IPS-20b (cell line): Measurements from ENCODE around the gene TTC28.
"Not testable (repeated sequence)": the region's sequence is repeated elsewhere in the genome, so short reads cannot be mapped to it uniquely, and the experiment has no call there.

Source experiments
- H3K27ac ChIP-seq: one replicate; pipeline ENCODE4 v1.5.1; 2013; ENCODE audit warnings: low read length
- H3K27me3 ChIP-seq: 2 replicates; pipeline ENCODE4 v1.6.1; 2013; ENCODE audit warnings: mild to moderate bottlenecking, low read length, inconsistent platforms; ENCODE audit not compliant: insufficient read depth
- H3K36me3 ChIP-seq: 2 replicates; pipeline ENCODE4 v1.6.1; 2013; ENCODE audit warnings: low read depth, mild to moderate bottlenecking, inconsistent platforms, low read length, moderate library complexity; ENCODE audit not compliant: insufficient read depth
- H3K4me1 ChIP-seq: 2 replicates; pipeline ENCODE4 v1.6.1; 2013; ENCODE audit warnings: mild to moderate bottlenecking, control low read depth, inconsistent platforms, low read length, moderate library complexity; ENCODE audit not compliant: insufficient read depth
- H3K4me3 ChIP-seq: 2 replicates; pipeline ENCODE4 v1.5.1; 2013; ENCODE audit warnings: mild to moderate bottlenecking, low read length, inconsistent platforms
- H3K9ac ChIP-seq: 2 replicates; pipeline ENCODE4 v1.6.1; 2013; ENCODE audit warnings: low read depth, mild to moderate bottlenecking, inconsistent platforms, low read length, moderate library complexity
- H3K9me3 ChIP-seq: 2 replicates; pipeline ENCODE4 v1.6.1; 2013; ENCODE audit warnings: mild to moderate bottlenecking, low read depth, low read length, inconsistent platforms; ENCODE audit not compliant: insufficient read depth

TTC28 gene

GRCh38 chr22:28679611-28680287, at the start of gene TTC28:
Gene TTC28, minus strand, starts transcription at chr22:28679840. Its CDS starts 117 bp downstream, at chr22:28679723.
- Histone ChIP-seq H3K9ac (peak within 1 kb of the TSS; percentile 66), H3K4me3 (peak within 1 kb of the TSS; percentile 84)
- not testable (repeated sequence) for H3K4me1 ChIP-seq, H3K27me3 ChIP-seq, H3K36me3 ChIP-seq, H3K9me3 ChIP-seq, H3K27ac ChIP-seq

GRCh38 chr22:28728621-28729313, 49.1 kb upstream of the TTC28 start:
- Histone ChIP-seq H3K9me3 (no peaks in the 10 kb centered on the region), H3K36me3 (peaks cover 56% of the 10 kb centered on the region), H3K4me3 (no peak overlapping the region), H3K27ac (no peak overlapping the region), H3K27me3 (no peaks in the 10 kb centered on the region), H3K9ac (no peak overlapping the region), H3K4me1 (no peaks in the 10 kb centered on the region)

DNA sequence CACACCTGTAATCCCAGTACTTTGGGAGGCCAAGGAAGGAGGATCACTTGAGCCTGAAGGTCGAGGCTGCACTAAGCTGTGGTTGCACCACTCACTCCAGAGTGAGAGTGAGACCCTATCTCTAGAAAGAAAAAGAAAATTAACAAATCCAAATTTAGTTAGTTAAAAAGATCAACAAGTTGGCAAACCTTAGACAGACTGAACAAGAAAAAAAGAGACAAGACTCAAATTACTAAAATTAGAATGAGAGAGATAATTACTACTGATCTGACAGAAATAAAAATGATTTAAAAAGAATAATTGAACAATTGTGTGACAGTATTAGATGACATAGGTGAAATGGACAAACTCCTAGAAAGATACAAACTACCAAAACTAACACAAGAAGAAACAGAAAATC, 48.4 kb upstream of the TTC28 start:
- no peaks in the 10 kb centered on the region for H3K4me1 ChIP-seq
- H3K27ac ChIP-seq, result no peak overlapping the region
- no peaks in the 10 kb centered on the region for H3K27me3 ChIP-seq
- no peaks in the 10 kb centered on the region for H3K9me3 ChIP-seq
- no peak overlapping the region for H3K4me3 ChIP-seq
- peaks cover 52% of the 10 kb centered on the region for H3K36me3 ChIP-seq
- H3K9ac ChIP-seq, result no peak overlapping the region

DNA sequence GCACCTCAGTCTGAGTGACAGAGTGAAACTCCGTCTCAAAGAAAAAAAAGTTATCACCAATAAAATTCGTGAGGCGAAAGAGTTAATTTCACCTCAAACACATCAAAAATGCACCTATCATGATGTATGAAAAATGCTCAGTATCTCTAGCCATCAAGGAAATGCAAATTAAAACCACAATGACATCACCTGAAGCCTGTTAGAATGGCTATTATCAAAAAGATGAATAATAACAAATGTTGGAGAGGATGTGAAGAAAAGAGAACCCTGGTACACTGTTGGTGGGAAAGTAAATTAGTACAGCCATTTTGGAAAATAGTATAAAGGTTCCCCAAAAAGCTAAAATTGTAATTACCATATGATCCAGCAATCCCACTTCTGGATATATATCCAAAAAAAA, 38.4 kb upstream of the TTC28 start:
- Histone ChIP-seq H3K36me3 (peaks cover 46% of the 10 kb centered on the region), H3K9me3 (no peaks in the 10 kb centered on the region), H3K27me3 (no peaks in the 10 kb centered on the region), H3K27ac (no peak overlapping the region), H3K4me1 (no peaks in the 10 kb centered on the region), H3K9ac (no peak overlapping the region), H3K4me3 (no peak overlapping the region)

DNA sequence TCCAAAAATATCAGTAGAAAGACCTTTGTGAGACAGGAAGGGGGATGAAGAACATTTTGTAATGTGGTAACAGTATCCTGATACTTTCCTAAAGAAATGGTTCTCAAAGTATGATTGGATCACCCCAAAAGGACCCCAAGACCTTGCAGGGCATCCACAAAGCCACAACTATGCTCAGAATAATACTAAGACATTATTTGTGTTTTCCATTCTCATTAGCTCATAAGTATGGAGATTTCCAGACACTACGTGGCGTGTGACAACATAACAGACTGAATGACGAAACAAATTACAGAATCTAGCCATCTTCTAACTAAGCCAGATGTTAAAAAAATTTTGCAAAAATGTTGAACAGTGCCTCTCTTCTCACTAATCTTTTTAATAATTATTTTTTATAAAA, 37.0 kb upstream of the TTC28 start:
- Histone ChIP-seq H3K4me3 (no peak overlapping the region), H3K36me3 (peaks cover 52% of the 10 kb centered on the region), H3K9ac (no peak overlapping the region)

DNA sequence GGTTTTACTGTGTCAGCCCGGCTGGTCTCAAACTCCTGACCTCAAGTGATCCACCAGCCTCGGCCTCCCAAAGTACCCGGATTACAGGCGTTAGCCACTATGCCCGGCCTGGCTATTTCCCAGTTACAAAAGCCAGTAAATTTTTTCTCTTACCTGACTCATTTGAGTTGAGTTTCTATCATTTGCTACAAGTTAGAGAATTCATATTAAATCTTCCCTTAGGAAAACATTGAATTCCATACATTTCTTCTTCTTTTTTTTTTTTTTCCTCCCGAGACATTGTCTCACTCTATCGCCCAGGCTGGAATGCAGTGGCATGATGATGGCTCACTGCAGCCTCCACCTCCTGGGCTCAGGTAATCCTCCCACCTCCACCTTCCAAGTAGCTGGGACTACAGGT, 36.0 kb upstream of the TTC28 start:
- no peaks in the 10 kb centered on the region for H3K27me3 ChIP-seq

More for the DNA sequence above, 37.0 kb upstream of the TTC28 start:
- Histone ChIP-seq H3K27me3 (no peaks in the 10 kb centered on the region), H3K9me3 (no peaks in the 10 kb centered on the region), H3K4me1 (no peaks in the 10 kb centered on the region; the same call in 1 of the 2 replicates), H3K27ac (no peak overlapping the region)

DNA sequence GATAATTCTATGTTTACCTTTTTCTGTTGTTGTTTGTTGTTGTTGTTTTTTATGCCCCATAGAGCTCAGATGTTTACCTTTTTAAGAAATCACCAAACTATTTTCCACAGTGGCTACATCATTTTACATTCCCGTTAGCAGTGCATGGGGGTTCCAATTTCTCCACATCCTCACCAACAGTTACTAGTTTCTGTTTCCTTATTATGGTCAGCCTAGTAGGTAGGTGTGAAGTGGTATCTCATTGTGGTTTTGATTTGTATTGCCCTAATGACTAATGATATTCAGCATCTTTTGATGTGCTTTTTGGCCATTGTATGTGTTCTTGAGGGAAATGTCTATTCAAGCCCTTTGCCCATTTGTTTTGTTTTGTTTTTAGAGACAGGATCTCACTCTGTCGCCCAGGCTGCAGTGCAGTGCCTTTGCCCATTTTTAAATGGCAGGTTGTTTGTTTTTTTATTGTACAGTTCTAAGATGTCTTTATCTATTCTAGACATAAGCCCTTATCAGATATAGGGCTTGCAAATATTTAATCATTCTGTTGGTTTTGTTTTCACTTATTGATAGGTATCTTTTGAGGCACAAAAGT, 34.5 kb upstream of the TTC28 start:
- Histone ChIP-seq H3K36me3 (peaks cover 63% of the 10 kb centered on the region), H3K27ac (no peak overlapping the region), H3K9me3 (no peaks in the 10 kb centered on the region), H3K4me3 (no peak overlapping the region), H3K27me3 (no peaks in the 10 kb centered on the region), H3K4me1 (no peaks in the 10 kb centered on the region; the same call in 1 of the 2 replicates), H3K9ac (no peak overlapping the region)

More for the DNA sequence above, 36.0 kb upstream of the TTC28 start:
- no peak overlapping the region for H3K9ac ChIP-seq
- no peak overlapping the region for H3K27ac ChIP-seq
- no peak overlapping the region for H3K4me3 ChIP-seq
- H3K4me1 ChIP-seq, result no peaks in the 10 kb centered on the region; the same call in 1 of the 2 replicates
- no peaks in the 10 kb centered on the region for H3K9me3 ChIP-seq
- H3K36me3 ChIP-seq, result peaks cover 58% of the 10 kb centered on the region

DNA sequence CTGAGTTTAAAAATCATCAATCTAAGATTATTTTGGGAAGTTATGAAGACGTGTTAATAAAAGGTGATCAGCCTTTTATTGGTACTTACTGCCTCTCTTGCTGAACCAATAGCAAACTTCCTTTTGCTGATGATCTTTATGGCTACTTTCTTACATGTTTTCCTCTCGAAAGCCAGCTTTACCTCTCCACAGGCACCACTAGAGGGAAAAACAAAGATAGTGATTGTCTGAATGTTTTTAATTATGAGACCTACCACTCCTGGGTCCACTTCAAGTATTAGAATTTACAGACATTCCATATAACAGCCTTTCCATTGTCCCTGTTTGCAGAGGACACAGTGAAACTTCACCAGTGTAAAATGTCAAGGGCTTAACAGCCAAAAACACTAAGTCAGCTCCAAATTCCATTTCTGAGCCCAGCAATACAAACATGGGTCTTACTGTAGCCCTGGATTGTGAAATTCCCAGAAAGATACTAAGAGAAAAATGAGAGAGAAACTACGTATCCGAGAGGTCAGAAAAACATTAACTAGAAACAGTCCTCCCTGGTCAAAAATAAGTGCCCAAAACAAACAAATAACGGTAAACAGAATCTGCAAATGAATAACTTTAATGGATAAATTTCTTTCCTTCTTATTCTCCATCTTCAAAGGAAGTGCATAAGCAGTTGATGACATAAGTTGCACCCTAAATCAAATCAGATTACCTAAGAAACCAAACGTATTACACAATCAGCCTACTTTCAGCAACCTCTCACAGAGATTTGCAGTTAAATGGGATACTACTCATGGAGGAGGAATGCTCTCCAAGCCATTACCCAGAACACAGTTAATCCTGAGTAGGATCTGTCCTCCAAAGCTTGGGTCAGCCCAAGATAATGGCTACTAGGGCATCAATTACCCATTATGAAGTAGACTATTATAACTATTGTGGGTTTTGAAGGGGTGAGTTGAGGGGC, 32.5 kb upstream of the TTC28 start:
- H3K27ac ChIP-seq, result no peak overlapping the region

GRCh38 chr22:28711341-28711740, 31.7 kb upstream of the TTC28 start:
- H3K36me3 ChIP-seq, result peaks cover 70% of the 10 kb centered on the region
- no peak overlapping the region for H3K4me3 ChIP-seq
- H3K9me3 ChIP-seq, result no peaks in the 10 kb centered on the region
- no peaks in the 10 kb centered on the region for H3K27me3 ChIP-seq
- no peak overlapping the region for H3K9ac ChIP-seq
- no peak overlapping the region for H3K27ac ChIP-seq
- no peaks in the 10 kb centered on the region; the same call in 1 of the 2 replicates for H3K4me1 ChIP-seq

More for the DNA sequence above, 32.5 kb upstream of the TTC28 start:
- Histone ChIP-seq H3K4me3 (no peak overlapping the region), H3K9ac (no peak overlapping the region), H3K36me3 (peaks cover 66% of the 10 kb centered on the region), H3K9me3 (no peaks in the 10 kb centered on the region), H3K27me3 (no peaks in the 10 kb centered on the region), H3K4me1 (no peaks in the 10 kb centered on the region; the same call in 1 of the 2 replicates)

GRCh38 chr22:28710576-28711191, 31.0 kb upstream of the TTC28 start:
- H3K27ac ChIP-seq, result no peak overlapping the region
- H3K36me3 ChIP-seq, result peaks cover 77% of the 10 kb centered on the region
- no peaks in the 10 kb centered on the region for H3K9me3 ChIP-seq
- no peaks in the 10 kb centered on the region; the same call in 1 of the 2 replicates for H3K4me1 ChIP-seq
- H3K9ac ChIP-seq, result no peak overlapping the region
- no peak overlapping the region for H3K4me3 ChIP-seq
- H3K27me3 ChIP-seq, result no peaks in the 10 kb centered on the region

DNA sequence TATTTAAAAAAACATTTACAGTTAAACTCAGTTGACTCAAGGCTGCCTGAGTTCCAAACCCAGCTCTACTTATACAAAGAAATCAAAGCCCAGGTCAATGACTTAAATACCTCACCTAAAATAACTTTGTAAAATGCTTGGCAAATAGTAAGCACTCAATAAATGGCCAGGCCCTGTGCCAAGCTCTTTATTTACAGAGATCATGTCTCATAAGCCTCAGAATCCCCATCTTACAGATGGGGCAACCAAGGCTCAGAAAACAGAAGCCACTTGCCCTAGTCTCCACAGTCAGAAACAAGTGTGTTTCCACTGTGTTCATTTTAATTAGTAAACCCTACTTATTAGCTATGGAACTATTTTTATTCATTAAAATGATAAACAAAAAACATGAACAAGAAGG, 30.5 kb upstream of the TTC28 start:
- no peak overlapping the region for H3K27ac ChIP-seq
- H3K4me1 ChIP-seq, result no peaks in the 10 kb centered on the region; the same call in 1 of the 2 replicates
- peaks cover 83% of the 10 kb centered on the region for H3K36me3 ChIP-seq
- H3K27me3 ChIP-seq, result no peaks in the 10 kb centered on the region
- H3K9me3 ChIP-seq, result no peaks in the 10 kb centered on the region
- H3K9ac ChIP-seq, result no peak overlapping the region
- H3K4me3 ChIP-seq, result no peak overlapping the region
